ENCODE measurements around the gene KCNB1. TPM values are rescaled to one million over a fixed set of nuclear protein-coding genes. Genes with fewer than 3 reads are reported as not detected.

The KCNB1 gene
- total RNA-seq, 1 donor = not detected

DNA sequence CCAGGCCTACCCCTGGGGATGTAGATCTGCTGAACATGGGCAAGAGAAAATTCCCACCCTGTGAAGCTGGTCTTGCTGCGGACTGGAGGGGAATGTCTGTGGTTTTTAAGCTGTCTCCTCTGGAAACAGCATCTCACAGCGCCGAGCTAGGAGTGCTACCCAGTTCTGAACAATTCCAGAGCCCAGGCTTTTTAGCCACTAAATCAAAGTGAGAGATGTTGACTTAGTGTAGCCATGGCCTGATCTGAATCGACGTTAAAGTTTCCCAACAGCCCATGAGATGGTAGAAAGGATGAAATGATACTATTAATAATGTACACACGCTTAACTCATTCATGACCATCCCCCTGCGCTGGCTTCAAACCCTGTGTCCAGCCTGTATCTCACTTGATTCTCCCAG is 63.7 kb downstream of the KCNB1 start:
- no peak overlapping the region for H3K4me3 ChIP-seq (ENCODE audit: low read depth, low read length)
- no peak for DNase-seq (ENCODE audit: low read depth)
- TF ChIP-seq, protein P1, sequence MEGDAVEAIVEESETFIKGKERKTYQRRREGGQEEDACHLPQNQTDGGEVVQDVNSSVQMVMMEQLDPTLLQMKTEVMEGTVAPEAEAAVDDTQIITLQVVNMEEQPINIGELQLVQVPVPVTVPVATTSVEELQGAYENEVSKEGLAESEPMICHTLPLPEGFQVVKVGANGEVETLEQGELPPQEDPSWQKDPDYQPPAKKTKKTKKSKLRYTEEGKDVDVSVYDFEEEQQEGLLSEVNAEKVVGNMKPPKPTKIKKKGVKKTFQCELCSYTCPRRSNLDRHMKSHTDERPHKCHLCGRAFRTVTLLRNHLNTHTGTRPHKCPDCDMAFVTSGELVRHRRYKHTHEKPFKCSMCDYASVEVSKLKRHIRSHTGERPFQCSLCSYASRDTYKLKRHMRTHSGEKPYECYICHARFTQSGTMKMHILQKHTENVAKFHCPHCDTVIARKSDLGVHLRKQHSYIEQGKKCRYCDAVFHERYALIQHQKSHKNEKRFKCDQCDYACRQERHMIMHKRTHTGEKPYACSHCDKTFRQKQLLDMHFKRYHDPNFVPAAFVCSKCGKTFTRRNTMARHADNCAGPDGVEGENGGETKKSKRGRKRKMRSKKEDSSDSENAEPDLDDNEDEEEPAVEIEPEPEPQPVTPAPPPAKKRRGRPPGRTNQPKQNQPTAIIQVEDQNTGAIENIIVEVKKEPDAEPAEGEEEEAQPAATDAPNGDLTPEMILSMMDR (IDR thresholded peaks at IDR 0.05; ENCODE audit: insufficient read depth, low read depth, low read length) = no peak

DNA sequence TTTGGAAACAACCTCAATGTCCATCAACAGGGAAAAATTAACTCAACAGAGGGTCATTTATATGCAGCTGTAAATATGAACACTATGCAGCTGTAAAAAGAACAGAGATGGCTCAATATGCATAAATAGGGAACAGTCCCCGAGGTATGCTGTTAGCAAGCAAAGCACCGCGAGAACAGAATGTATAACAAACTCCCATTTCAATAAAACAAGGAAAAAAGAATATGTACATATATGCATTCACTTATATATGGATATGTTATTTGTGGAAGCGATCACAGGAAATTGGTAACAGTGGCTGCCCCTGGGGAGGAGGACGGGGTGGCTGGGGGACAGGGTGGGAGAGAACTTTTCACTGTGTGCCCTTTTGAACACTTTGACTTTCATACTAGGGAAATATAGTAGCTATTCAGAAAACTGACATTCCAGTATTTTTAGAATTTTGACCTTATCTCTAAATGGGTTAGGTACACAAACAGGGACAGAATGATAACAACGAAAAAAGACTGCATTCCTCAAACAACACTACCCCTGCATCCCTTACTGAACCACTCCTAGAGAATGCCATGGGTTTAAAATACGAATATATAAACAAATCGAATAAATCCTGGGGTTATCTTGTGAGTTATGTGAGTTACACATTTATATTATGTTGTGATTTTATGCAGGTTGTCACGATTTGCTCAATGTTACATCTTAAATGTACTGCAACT is 64.5 kb downstream of the KCNB1 start:
- no peak for DNase-seq (ENCODE audit: low read depth)
- no peak overlapping the region for H3K4me3 ChIP-seq (ENCODE audit: low read depth, low read length)
- TF ChIP-seq, protein P1 (IDR thresholded peaks at IDR 0.05; ENCODE audit: insufficient read depth, low read depth, low read length) = no peak

DNA sequence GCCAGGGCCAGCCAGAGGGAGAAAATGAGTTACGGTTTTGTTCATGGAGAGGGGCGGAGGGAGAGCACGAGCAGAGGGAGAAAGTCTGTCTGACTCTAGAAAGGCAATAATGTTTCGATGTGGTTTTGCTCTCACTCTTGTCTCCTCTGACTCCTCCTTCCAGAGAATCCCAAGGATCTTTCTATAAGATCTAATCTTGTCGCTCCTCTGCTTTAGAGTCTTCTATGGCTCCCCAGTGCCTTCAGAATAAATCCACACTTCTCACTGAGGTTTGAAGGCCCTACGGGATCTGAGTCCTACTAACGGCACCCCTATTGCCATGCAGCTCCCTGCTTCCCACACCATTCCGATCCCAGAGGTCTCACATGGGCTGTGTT is 66.8 kb downstream of the KCNB1 start:
- no peak overlapping the region for H3K4me3 ChIP-seq (ENCODE audit: low read depth, low read length)
- TF ChIP-seq, protein P1 (IDR thresholded peaks at IDR 0.05; ENCODE audit: insufficient read depth, low read depth, low read length) = no peak
- DNase-seq (ENCODE audit: low read depth) = no peak

DNA sequence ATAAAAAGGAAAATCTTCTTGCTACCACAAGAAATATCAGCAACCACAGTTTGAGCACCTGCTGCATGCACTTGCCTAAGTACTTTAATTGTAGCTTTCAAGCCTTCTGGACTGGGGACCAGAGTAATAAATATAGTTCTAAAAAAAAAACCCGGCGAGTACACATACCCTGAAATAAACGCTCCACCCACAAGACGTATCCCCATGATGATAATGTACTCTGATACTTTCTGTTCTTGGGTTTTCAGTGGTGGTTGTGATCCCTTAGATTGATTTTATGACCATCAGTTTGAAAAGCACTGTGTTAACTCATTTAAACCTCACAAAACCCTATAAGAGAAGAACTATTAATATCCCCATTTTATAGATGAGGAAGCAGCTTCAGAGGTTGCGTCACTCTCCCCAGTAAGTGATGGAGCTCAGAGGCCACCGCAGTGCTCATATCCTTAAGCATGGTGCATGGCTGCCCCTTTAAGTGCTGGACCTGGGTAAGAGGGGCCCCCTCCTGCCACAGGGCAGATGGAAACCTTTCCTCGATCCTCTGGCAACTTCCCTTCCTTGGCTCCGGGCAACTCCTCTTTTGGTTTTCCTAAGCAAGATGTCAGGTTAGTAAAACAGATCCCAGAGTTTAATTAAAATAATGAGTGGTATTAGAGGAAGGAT is 67.3 kb downstream of the KCNB1 start:
- H3K4me3 ChIP-seq (ENCODE audit: low read depth, low read length) = no peak overlapping the region
- no peak for DNase-seq (ENCODE audit: low read depth)
- TF ChIP-seq, protein P1 (IDR thresholded peaks at IDR 0.05; ENCODE audit: insufficient read depth, low read depth, low read length) = no peak

DNA sequence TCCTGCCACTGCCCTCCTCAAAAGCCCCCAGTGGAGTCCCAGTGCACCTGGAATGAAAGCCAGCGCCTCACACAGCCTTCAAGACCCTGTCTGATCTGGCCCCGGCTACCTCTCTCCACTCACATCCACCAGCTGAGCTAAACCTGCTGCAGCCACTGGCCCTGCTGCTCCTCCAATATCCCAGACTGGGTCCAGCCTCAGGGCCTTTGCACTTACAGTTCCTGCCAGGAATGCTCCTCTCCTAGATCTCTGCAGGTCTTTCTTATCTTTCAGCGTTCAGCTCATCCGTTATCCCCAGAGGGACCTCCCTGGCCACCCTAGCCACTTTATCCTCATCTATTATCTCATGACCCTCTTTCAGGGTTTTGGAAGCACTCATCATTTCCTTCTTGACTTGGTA is 68.8 kb downstream of the KCNB1 start:
- DNase-seq (ENCODE audit: low read depth) = no peak
- no peak overlapping the region for H3K4me3 ChIP-seq (ENCODE audit: low read depth, low read length)

DNA sequence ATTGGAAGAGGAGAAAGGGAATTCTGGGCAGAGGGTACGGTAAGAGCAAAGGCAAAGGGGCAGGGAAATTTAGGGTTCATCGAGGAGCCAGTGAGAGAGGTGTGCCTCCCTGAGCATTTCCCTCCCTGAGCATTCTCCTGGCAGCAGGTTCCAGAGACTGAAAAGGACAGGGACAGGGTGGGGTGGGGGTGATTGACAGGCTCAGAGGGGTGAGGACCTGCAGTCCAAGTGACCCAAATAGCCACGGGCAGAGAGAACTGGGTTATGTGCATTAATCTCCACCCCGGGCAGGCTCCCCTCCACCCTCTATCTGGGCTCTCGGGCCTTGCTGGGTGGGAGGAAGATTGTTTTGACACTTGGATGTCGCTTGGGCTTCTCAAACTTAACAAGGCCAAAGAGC is 69.5 kb downstream of the KCNB1 start:
- H3K4me3 ChIP-seq (ENCODE audit: low read depth, low read length) = no peak overlapping the region
- no peak for DNase-seq (ENCODE audit: low read depth)
- TF ChIP-seq, protein P1 (IDR thresholded peaks at IDR 0.05; ENCODE audit: insufficient read depth, low read depth, low read length) = no peak

More for the DNA sequence above, 68.8 kb downstream of the KCNB1 start:
- TF ChIP-seq, protein P1 (IDR thresholded peaks at IDR 0.05; ENCODE audit: insufficient read depth, low read depth, low read length) = no peak

Measured in fibroblast of villous mesenchyme (primary cell).